Upper lobe of left lung (tissue), 6 donors: ENCODE data around the gene ACTA2. TPM values are rescaled to one million over a fixed set of nuclear protein-coding genes. Genes with fewer than 3 reads are reported as not detected.
A peak's percentile ranks its signal among the peaks of the same experiment; 100 is the strongest.

Source experiments
- ATAC-seq, 2 donors: fragments of 200-7000 bp; cut with Tn5 transposase; one replicate each; pipeline ENCODE4 v1.9.1; 2022; ENCODE audit warnings: mild to moderate bottlenecking in 2 of 2, moderate library complexity in 2 of 2; ENCODE audit not compliant: low FRiP score in 2 of 2
- DNase-seq, 2 donors: peaks; one replicate each; pipeline ENCODE4 v3.0.0-alpha.2; 2019 to 2020
- H3K27ac ChIP-seq, 4 donors: fragments of 200-600 bp; sonication (generic); one replicate each; pipeline ENCODE4 v1.5.1; 2016 to 2019
- H3K27me3 ChIP-seq, 4 donors: fragments of 200-600 bp; sonication (generic); one replicate each; pipeline ENCODE4 v1.5.1; 2017 to 2019
- H3K36me3 ChIP-seq, 4 donors: fragments of 200-600 bp; sonication (generic); one replicate each; pipeline ENCODE4 v1.5.1; 2016 to 2019
- H3K4me1 ChIP-seq, 4 donors: fragments of 200-600 bp; sonication (generic); one replicate each; pipeline ENCODE4 v1.5.1; 2018 to 2019
- H3K4me3 ChIP-seq, 4 donors: fragments of 200-600 bp; sonication (generic); one replicate each; pipeline ENCODE4 v1.5.1; 2017 to 2019; ENCODE audit warnings: mild to moderate bottlenecking in 2 of 4, moderate library complexity in 1 of 4
- H3K9me3 ChIP-seq, 4 donors: fragments of 200-600 bp; sonication (generic); one replicate each; pipeline ENCODE4 v1.5.1; 2018 to 2019
- CTCF ChIP-seq, 6 experiments: fragments of 450-650 bp in 4 of 6; fragments of 200-600 bp in 2 of 6; sonication (generic) in 2 of 6; IDR thresholded peaks; one replicate each; pipeline ENCODE4 v1.5.1; 2016 to 2019; ENCODE audit warnings: antibody characterized with exemption in 6 of 6
- EP300 ChIP-seq, 4 donors: sonication (generic); formaldehyde crosslinking; IDR thresholded peaks; one replicate each; pipeline ENCODE4 v1.5.1; 2017; ENCODE audit warnings: antibody characterized with exemption in 4 of 4, control low read depth in 2 of 4
- POLR2A ChIP-seq, 4 donors: fragments of 450-650 bp; IDR thresholded peaks; one replicate each; pipeline ENCODE4 v1.5.1; 2016 to 2017; ENCODE audit warnings: antibody characterized with exemption in 4 of 4, mild to moderate bottlenecking in 2 of 4
- POLR2AphosphoS5 ChIP-seq, 2 donors: sonication (generic); formaldehyde crosslinking; IDR thresholded peaks; one replicate each; pipeline ENCODE4 v1.5.1; 2017; ENCODE audit warnings: antibody characterized with exemption in 2 of 2
- WGBS, 2 donors: methylation state at CpG; one replicate each; pipeline ENCODE4 v1.1.5; 2017 to 2018; 5-methylcytosine and 5-hydroxymethylcytosine counted together
- total RNA-seq, 6 donors: library from RNA; depleted of rRNA in 4 of 6; stranded (reverse); fragments of >200 nt in 4 of 6; gene quantifications; one replicate each; pipeline versions ENCODE4 v1.1.0 to v1.2.1, GENCODE V29; 2016 to 2021
- donor health status: DM: no; HTN: no; CAD: no; lungs with moderate emphysema.
- donor health status: DM: no; HTN: yes; CAD: no; lungs with severe emphysema.

ACTA2 gene
- total RNA-seq, 6 donors from 2014 or later = 94.3 to 328 (median 186) TPM

GRCh38 chr10:88991899-88992320, 39.3 kb upstream of the ACTA2 start:
- DNase-seq (no peak), ATAC-seq (peak; percentile 2 to 16)
- Histone ChIP-seq H3K27me3 (no peaks in the 10 kb centered on the region), H3K4me3 (peak overlapping the region; percentile 69 to 91 (median 82)), H3K27ac (peak overlapping the region; percentile 97 to 99 (median 98)), H3K4me1 (peaks cover 29 to 60% (median 52%) of the 10 kb centered on the region in 4 donors), H3K36me3 (no peaks in the 10 kb centered on the region), H3K9me3 (no peaks in the 10 kb centered on the region)
- WGBS, 2 donors = 3 to 18% methylated on average over 6 of the region's 6 CpGs
- TF ChIP-seq EP300 (IDR thresholded peaks at IDR 0.05) (no peak), POLR2AphosphoS5 (IDR thresholded peaks at IDR 0.05) (no peak), CTCF (IDR thresholded peaks at IDR 0.05) (no peak), POLR2A (IDR thresholded peaks at IDR 0.05) (no peak)

GRCh38 chr10:88991161-88991898, 38.8 kb upstream of the ACTA2 start:
- Histone ChIP-seq H3K27me3 (no peaks in the 10 kb centered on the region), H3K4me1 (peaks cover 29 to 60% (median 50%) of the 10 kb centered on the region in 4 donors), H3K27ac (peak overlapping the region; percentile 97 to 99 (median 98)), H3K9me3 (no peaks in the 10 kb centered on the region), H3K36me3 (no peaks in the 10 kb centered on the region), H3K4me3 (peak overlapping the region; percentile 69 to 91 (median 82))
- 0 to 1% methylated on average over 35 to 38 of the region's 38 CpGs for WGBS, 2 donors
- ATAC-seq = peak; percentile 61 to 88
- TF ChIP-seq CTCF (IDR thresholded peaks at IDR 0.05) (peak in 2 of 6 experiments; percentile 17 to 18), POLR2AphosphoS5 (IDR thresholded peaks at IDR 0.05) (peak in 1 of 2 donors; percentile 46), EP300 (IDR thresholded peaks at IDR 0.05) (no peak), POLR2A (IDR thresholded peaks at IDR 0.05) (peak in 1 of 4 donors; percentile 44)
- DNase-seq = peak; percentile 70 to 93

- peak within 1 kb of the TSS; percentile 69 to 91 (median 82) for H3K4me3 ChIP-seq
- H3K4me1 ChIP-seq = peaks cover 26 to 57% (median 45%) of the 10 kb centered on the region in 4 donors
- peak within 1 kb of the TSS; percentile 97 to 99 (median 98) for H3K27ac ChIP-seq
- H3K27me3 ChIP-seq = no peaks in the 10 kb centered on the region
- DNase-seq (peak; percentile 91 to 92), ATAC-seq (peak; percentile 88 to 94)
- H3K36me3 ChIP-seq = no peaks in the 10 kb centered on the region
- H3K9me3 ChIP-seq = no peaks in the 10 kb centered on the region
- TF ChIP-seq POLR2A (IDR thresholded peaks at IDR 0.05) = peak; percentile 26 to 81 (median 50)
- no peak for TF ChIP-seq EP300 (IDR thresholded peaks at IDR 0.05)
- peak in 2 of 6 experiments; percentile 3 to 6 for TF ChIP-seq CTCF (IDR thresholded peaks at IDR 0.05)
- TF ChIP-seq POLR2AphosphoS5 (IDR thresholded peaks at IDR 0.05) = peak in 1 of 2 donors; percentile 80
- 0% methylated on average over 27 to 34 of the region's 51 CpGs for WGBS, 2 donors
These were observed 38.0 kb upstream of the ACTA2 start, which contains the start of gene FAS for GRCh38 chr10:88990384-88991160. FAS (plus strand) TSS chr10:88990798; CDS start chr10:88990877, 79 bp downstream.

- Histone ChIP-seq H3K4me1 (peaks cover 20 to 50% (median 40%) of the 10 kb centered on the region in 4 donors), H3K36me3 (no peaks in the 10 kb centered on the region), H3K27me3 (no peaks in the 10 kb centered on the region), H3K9me3 (no peaks in the 10 kb centered on the region), H3K4me3 (peak overlapping the region; percentile 69 to 91 (median 82)), H3K27ac (peak overlapping the region; percentile 97 to 99 (median 98))
- TF ChIP-seq POLR2AphosphoS5 (IDR thresholded peaks at IDR 0.05) (no peak), EP300 (IDR thresholded peaks at IDR 0.05) (peak in 2 of 4 donors; percentile 3 to 63)
- DNase-seq = no peak
- WGBS, 2 donors = 3 to 5% methylated on average over 8 of the region's 8 CpGs
- ATAC-seq = peak; percentile 69
These were observed 37.3 kb upstream of the ACTA2 start for GRCh38 chr10:88989824-88990383.
